Caco-2 (cell line): ENCODE measurements around the gene ASTN2. TPM values are rescaled to one million over a fixed set of nuclear protein-coding genes. Genes with fewer than 3 reads are reported as not detected.

ENCODE experiments used
- BruUV-seq: library from RNA; stranded (reverse); fragments of 400-500 nt; replicated peaks from 2 replicates; lab custom pipeline; 2021; lab: Mats Ljungman, UMichigan
- CTCF ChIA-PET: fragments of 300-600 bp; sonication (Branson Sonifier 250); formaldehyde crosslinking; loops from one replicate; lab custom pipeline; 2022; ENCODE audit warnings: antibody characterized with exemption; lab: Charles Lee
- POLR2A ChIA-PET: fragments of 300-600 bp; sonication (Branson Sonifier 250); formaldehyde crosslinking; loops from one replicate; lab custom pipeline; 2022; ENCODE audit warnings: antibody characterized with exemption; lab: Charles Lee
- DNase-seq, 2 experiments: peaks; one replicate each; pipeline versions ENCODE4 v3.0.0 to v3.0.0-alpha.2; 2020 to 2022
- H3K27me3 ChIP-seq: replicated peaks from 2 replicates; pipeline ENCODE4 v1.6.0; 2011; ENCODE audit warnings: low read length; ENCODE audit not compliant: control insufficient read depth, insufficient read depth
- H3K36me3 ChIP-seq: 2 replicates; pipeline ENCODE4 v1.5.1; 2011; ENCODE audit warnings: low read length; ENCODE audit not compliant: control insufficient read depth, insufficient read depth
- H3K4me1 ChIP-seq: fragments of 250-450 bp; sonication (Bioruptor Pico); 2 replicates; pipeline ENCODE4 v1.5.1; 2020; ENCODE audit warnings: mild to moderate bottlenecking
- H3K4me3 ChIP-seq: 2 replicates; pipeline ENCODE4 v1.5.1; 2011; ENCODE audit warnings: low read depth, mild to moderate bottlenecking, control low read depth, low read length
- H3K9me3 ChIP-seq: fragments of 250-450 bp; sonication (Bioruptor Pico); 2 replicates; pipeline ENCODE4 v1.5.1; 2020; ENCODE audit warnings: mild to moderate bottlenecking, moderate library complexity
- H3K27ac Mint-ChIP-seq: one replicate; pipeline ENCODE4 v1.8.0; 2022; ENCODE audit warnings: mixed read lengths; ENCODE audit not compliant: unreplicated experiment
- H3K27me3 Mint-ChIP-seq: one replicate; pipeline ENCODE4 v1.8.0; 2022; ENCODE audit warnings: mixed read lengths; ENCODE audit not compliant: insufficient read depth, unreplicated experiment
- H3K36me3 Mint-ChIP-seq: one replicate; pipeline ENCODE4 v1.8.0; 2022; ENCODE audit warnings: mild to moderate bottlenecking, mixed read lengths; ENCODE audit not compliant: insufficient read depth, unreplicated experiment
- H3K4me1 Mint-ChIP-seq: one replicate; pipeline ENCODE4 v1.8.0; 2022; ENCODE audit warnings: low read depth, mixed read lengths; ENCODE audit not compliant: unreplicated experiment
- H3K4me3 Mint-ChIP-seq: one replicate; pipeline ENCODE4 v1.8.0; 2022; ENCODE audit warnings: mild to moderate bottlenecking, moderate library complexity, mixed read lengths; ENCODE audit not compliant: unreplicated experiment
- H3K9me3 Mint-ChIP-seq: one replicate; pipeline ENCODE4 v1.8.0; 2022; ENCODE audit warnings: mixed read lengths; ENCODE audit not compliant: unreplicated experiment
- intact Hi-C: fragments of 100-400 bp; cut with micrococcal nuclease; formaldehyde crosslinking; loops from one replicate; pipeline ENCODE4 v1.10.0; 2022; ENCODE audit not compliant: unreplicated experiment
- total RNA-seq: library from RNA; stranded (reverse); gene quantifications from 2 replicates; pipeline ENCODE4 v1.2.3, GENCODE V29; 2022
- TF ChIP-seq, protein P1 (sequence below), 2 experiments: fragments of 200-600 bp in 1 of 2; IDR thresholded peaks; 1 replicate in 1 of 2; 2 replicates in 1 of 2; pipeline versions ENCODE4 v1.5.1 to v1.8.0; 2011 to 2022; ENCODE audit warnings: antibody characterized with exemption in 1 of 2, control low read depth in 1 of 2, inconsistent platforms in 1 of 2, low read depth in 1 of 2, low read length in 1 of 2, mild to moderate bottlenecking in 1 of 2, moderate library complexity in 1 of 2; ENCODE audit not compliant: insufficient read depth in 1 of 2, severe bottlenecking in 1 of 2, unreplicated experiment in 1 of 2

ASTN2 gene
- total RNA-seq, 1 experiment from 2014 or later, result 12.7 TPM

DNA sequence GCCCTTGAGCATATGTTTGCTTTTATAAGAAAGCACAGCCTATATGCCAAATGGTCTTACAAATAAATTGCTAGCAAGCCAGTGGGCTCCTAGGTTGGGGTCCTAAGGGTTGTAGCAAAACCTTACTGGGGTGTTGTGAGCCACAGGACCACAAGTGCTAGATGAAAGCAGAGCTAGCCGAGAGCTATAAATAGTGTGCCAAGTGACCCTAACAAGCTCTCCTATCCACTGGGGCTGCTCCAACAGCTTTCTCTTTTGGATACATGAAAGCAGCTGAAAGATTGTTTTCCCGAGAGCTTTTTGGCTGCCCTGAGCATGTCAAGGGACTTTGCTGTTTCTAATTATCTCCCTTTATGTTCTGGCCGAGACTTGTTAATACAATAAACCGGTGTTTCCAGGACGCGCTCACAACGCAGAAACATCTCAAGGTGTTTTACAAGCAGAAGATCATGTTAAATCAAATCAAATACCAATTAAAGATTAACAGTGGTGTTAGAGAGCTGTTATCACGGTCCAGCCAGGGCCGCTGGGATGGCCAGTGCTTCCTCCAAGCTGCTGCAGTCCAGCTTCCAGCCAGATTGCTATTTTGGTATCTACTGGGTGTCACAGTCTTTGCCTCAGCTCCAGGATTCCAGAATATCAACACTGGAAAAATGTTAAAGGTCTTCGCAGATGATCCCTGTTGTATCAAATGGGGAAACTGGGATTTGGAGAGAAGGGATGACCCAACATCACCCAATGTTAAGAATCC is 351.0 kb downstream of the ASTN2 start:
- no peaks in the 10 kb centered on the region for H3K9me3 Mint-ChIP-seq
- Histone ChIP-seq H3K36me3 (no peaks in the 10 kb centered on the region), H3K27me3 (no peaks in the 10 kb centered on the region), H3K4me1 (no peaks in the 10 kb centered on the region), H3K9me3 (no peaks in the 10 kb centered on the region), H3K4me3 (no peak overlapping the region)
- H3K4me3 Mint-ChIP-seq, result no peak overlapping the region
- H3K36me3 Mint-ChIP-seq, result no peaks in the 10 kb centered on the region
- POLR2A ChIA-PET, result no interaction called here
- H3K4me1 Mint-ChIP-seq, result no peaks in the 10 kb centered on the region
- H3K27ac Mint-ChIP-seq, result no peak overlapping the region
- CTCF ChIA-PET, result no interaction called here
- no peak for DNase-seq
- no TSS peak for BruUV-seq
- TF ChIP-seq, protein P1, sequence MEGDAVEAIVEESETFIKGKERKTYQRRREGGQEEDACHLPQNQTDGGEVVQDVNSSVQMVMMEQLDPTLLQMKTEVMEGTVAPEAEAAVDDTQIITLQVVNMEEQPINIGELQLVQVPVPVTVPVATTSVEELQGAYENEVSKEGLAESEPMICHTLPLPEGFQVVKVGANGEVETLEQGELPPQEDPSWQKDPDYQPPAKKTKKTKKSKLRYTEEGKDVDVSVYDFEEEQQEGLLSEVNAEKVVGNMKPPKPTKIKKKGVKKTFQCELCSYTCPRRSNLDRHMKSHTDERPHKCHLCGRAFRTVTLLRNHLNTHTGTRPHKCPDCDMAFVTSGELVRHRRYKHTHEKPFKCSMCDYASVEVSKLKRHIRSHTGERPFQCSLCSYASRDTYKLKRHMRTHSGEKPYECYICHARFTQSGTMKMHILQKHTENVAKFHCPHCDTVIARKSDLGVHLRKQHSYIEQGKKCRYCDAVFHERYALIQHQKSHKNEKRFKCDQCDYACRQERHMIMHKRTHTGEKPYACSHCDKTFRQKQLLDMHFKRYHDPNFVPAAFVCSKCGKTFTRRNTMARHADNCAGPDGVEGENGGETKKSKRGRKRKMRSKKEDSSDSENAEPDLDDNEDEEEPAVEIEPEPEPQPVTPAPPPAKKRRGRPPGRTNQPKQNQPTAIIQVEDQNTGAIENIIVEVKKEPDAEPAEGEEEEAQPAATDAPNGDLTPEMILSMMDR (IDR thresholded peaks at IDR 0.05; ENCODE audit: insufficient read depth in 1 of 2, low read depth in 1 of 2, low read length in 1 of 2, severe bottlenecking in 1 of 2, unreplicated experiment in 1 of 2), result no peak
- intact Hi-C loops, result no loop called here
- H3K27me3 Mint-ChIP-seq, result no peaks in the 10 kb centered on the region

GRCh38 chr9:117060963-117061362 is 353.9 kb downstream of the ASTN2 start:
- POLR2A ChIA-PET, result no interaction called here
- Mint-ChIP-seq H3K9me3 (no peaks in the 10 kb centered on the region), H3K27me3 (no peaks in the 10 kb centered on the region), H3K4me3 (no peak overlapping the region), H3K27ac (no peak overlapping the region), H3K36me3 (no peaks in the 10 kb centered on the region), H3K4me1 (no peaks in the 10 kb centered on the region)
- H3K27me3 ChIP-seq, result no peaks in the 10 kb centered on the region
- TF ChIP-seq, protein P1 (IDR thresholded peaks at IDR 0.05; ENCODE audit: insufficient read depth in 1 of 2, low read depth in 1 of 2, low read length in 1 of 2, severe bottlenecking in 1 of 2, unreplicated experiment in 1 of 2), result no peak
- intact Hi-C loops, result no loop called here
- no peak for DNase-seq
- H3K9me3 ChIP-seq, result no peaks in the 10 kb centered on the region
- H3K4me1 ChIP-seq, result no peaks in the 10 kb centered on the region
- no TSS peak for BruUV-seq
- H3K4me3 ChIP-seq, result no peak overlapping the region
- CTCF ChIA-PET, result no interaction called here
- H3K36me3 ChIP-seq, result no peaks in the 10 kb centered on the region

DNA sequence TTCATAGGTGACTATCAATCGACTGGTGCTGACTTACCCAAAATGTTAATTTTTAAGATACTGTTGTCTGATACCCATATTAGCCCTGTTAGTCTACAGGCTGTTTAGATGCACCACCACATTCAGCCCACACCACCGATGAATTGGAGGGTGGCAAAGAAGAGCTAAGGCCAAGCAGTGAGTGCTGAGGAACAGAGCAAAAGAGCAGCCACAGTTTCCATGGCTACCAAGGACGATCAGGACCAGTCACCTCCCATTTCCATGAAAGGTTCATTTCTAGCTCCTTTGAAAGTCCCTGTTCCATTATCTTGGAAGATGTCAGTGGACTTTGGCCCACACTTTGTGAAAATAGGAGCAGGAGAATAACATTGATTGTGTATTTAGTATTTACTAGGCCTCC is 364.9 kb downstream of the ASTN2 start:
- Mint-ChIP-seq H3K36me3 (no peaks in the 10 kb centered on the region), H3K27ac (no peak overlapping the region), H3K27me3 (no peaks in the 10 kb centered on the region), H3K4me1 (no peaks in the 10 kb centered on the region), H3K9me3 (no peaks in the 10 kb centered on the region), H3K4me3 (no peak overlapping the region)
- POLR2A ChIA-PET, result no interaction called here
- intact Hi-C loops, result no loop called here
- Histone ChIP-seq H3K36me3 (no peaks in the 10 kb centered on the region), H3K4me3 (no peak overlapping the region), H3K9me3 (no peaks in the 10 kb centered on the region), H3K27me3 (no peaks in the 10 kb centered on the region), H3K4me1 (no peaks in the 10 kb centered on the region)
- DNase-seq, result no peak
- CTCF ChIA-PET, result no interaction called here
- BruUV-seq, result no TSS peak
- TF ChIP-seq, protein P1 (IDR thresholded peaks at IDR 0.05; ENCODE audit: insufficient read depth in 1 of 2, low read depth in 1 of 2, low read length in 1 of 2, severe bottlenecking in 1 of 2, unreplicated experiment in 1 of 2), result no peak
